Upper lobe of left lung (tissue), 6 donors: ENCODE results near the gene CLGN. TPM values are rescaled to one million over a fixed set of nuclear protein-coding genes. Genes with fewer than 3 reads are reported as not detected.

ENCODE experiments used
- ATAC-seq, 2 donors: fragments of 200-7000 bp; cut with Tn5 transposase; one replicate each; pipeline ENCODE4 v1.9.1; 2022; ENCODE audit warnings: mild to moderate bottlenecking in 2 of 2, moderate library complexity in 2 of 2; ENCODE audit not compliant: low FRiP score in 2 of 2
- DNase-seq, 2 donors: peaks; one replicate each; pipeline ENCODE4 v3.0.0-alpha.2; 2019 to 2020
- H3K27ac ChIP-seq, 4 donors: fragments of 200-600 bp; sonication (generic); one replicate each; pipeline ENCODE4 v1.5.1; 2016 to 2019
- H3K27me3 ChIP-seq, 4 donors: fragments of 200-600 bp; sonication (generic); one replicate each; pipeline ENCODE4 v1.5.1; 2017 to 2019
- H3K36me3 ChIP-seq, 4 donors: fragments of 200-600 bp; sonication (generic); one replicate each; pipeline ENCODE4 v1.5.1; 2016 to 2019
- H3K4me1 ChIP-seq, 4 donors: fragments of 200-600 bp; sonication (generic); one replicate each; pipeline ENCODE4 v1.5.1; 2018 to 2019
- H3K4me3 ChIP-seq, 4 donors: fragments of 200-600 bp; sonication (generic); one replicate each; pipeline ENCODE4 v1.5.1; 2017 to 2019; ENCODE audit warnings: mild to moderate bottlenecking in 2 of 4, moderate library complexity in 1 of 4
- H3K9me3 ChIP-seq, 4 donors: fragments of 200-600 bp; sonication (generic); one replicate each; pipeline ENCODE4 v1.5.1; 2018 to 2019
- CTCF ChIP-seq, 6 experiments: fragments of 450-650 bp in 4 of 6; fragments of 200-600 bp in 2 of 6; sonication (generic) in 2 of 6; IDR thresholded peaks; one replicate each; pipeline ENCODE4 v1.5.1; 2016 to 2019; ENCODE audit warnings: antibody characterized with exemption in 6 of 6
- EP300 ChIP-seq, 4 donors: sonication (generic); formaldehyde crosslinking; IDR thresholded peaks; one replicate each; pipeline ENCODE4 v1.5.1; 2017; ENCODE audit warnings: antibody characterized with exemption in 4 of 4, control low read depth in 2 of 4
- POLR2A ChIP-seq, 4 donors: fragments of 450-650 bp; IDR thresholded peaks; one replicate each; pipeline ENCODE4 v1.5.1; 2016 to 2017; ENCODE audit warnings: antibody characterized with exemption in 4 of 4, mild to moderate bottlenecking in 2 of 4
- POLR2AphosphoS5 ChIP-seq, 2 donors: sonication (generic); formaldehyde crosslinking; IDR thresholded peaks; one replicate each; pipeline ENCODE4 v1.5.1; 2017; ENCODE audit warnings: antibody characterized with exemption in 2 of 2
- WGBS, 2 donors: methylation state at CpG; one replicate each; pipeline ENCODE4 v1.1.5; 2017 to 2018; 5-methylcytosine and 5-hydroxymethylcytosine counted together
- total RNA-seq, 6 donors: library from RNA; depleted of rRNA in 4 of 6; stranded (reverse); fragments of >200 nt in 4 of 6; gene quantifications; one replicate each; pipeline versions ENCODE4 v1.1.0 to v1.2.1, GENCODE V29; 2016 to 2021
- donor health status: DM: no; HTN: no; CAD: no; lungs with moderate emphysema.
- donor health status: DM: no; HTN: yes; CAD: no; lungs with severe emphysema.

Gene CLGN
- total RNA-seq, 6 donors from 2014 or later: 0.20 to 2.9 (median 0.47) TPM; not detected in 2

GRCh38 chr4:140344101-140344500 is 83.3 kb downstream of the CLGN start:
- peaks cover 0 to 7% (median 2%) of the 10 kb centered on the region in 4 donors for H3K4me1 ChIP-seq
- no peak for DNase-seq
- 75 to 86% methylated on average over 3 of the region's 3 CpGs for WGBS, 2 donors

GRCh38 chr4:140343303-140343702 is 84.1 kb downstream of the CLGN start:
- peak; percentile 70 to 80 for ATAC-seq
- peak overlapping the region in 1 of 4 donors; percentile 31 for H3K27ac ChIP-seq

More at GRCh38 chr4:140344101-140344500, 83.3 kb downstream of the CLGN start:
- no peak overlapping the region for H3K4me3 ChIP-seq
- H3K27ac ChIP-seq: no peak overlapping the region
- ATAC-seq: peak in 1 of 2 donors; percentile 49
- no peaks in the 10 kb centered on the region for H3K9me3 ChIP-seq
- H3K36me3 ChIP-seq: no peaks in the 10 kb centered on the region
- H3K27me3 ChIP-seq: no peaks in the 10 kb centered on the region
- TF ChIP-seq EP300 (IDR thresholded peaks at IDR 0.05) (no peak), POLR2A (IDR thresholded peaks at IDR 0.05) (no peak), CTCF (IDR thresholded peaks at IDR 0.05) (no peak)

GRCh38 chr4:140342620-140343019 is 84.8 kb downstream of the CLGN start:
- Histone ChIP-seq H3K9me3 (no peaks in the 10 kb centered on the region), H3K4me1 (peaks cover 0 to 7% (median 2%) of the 10 kb centered on the region in 4 donors), H3K36me3 (no peaks in the 10 kb centered on the region), H3K4me3 (no peak overlapping the region), H3K27me3 (no peaks in the 10 kb centered on the region), H3K27ac (no peak overlapping the region)
- no peak for ATAC-seq
- TF ChIP-seq POLR2AphosphoS5 (IDR thresholded peaks at IDR 0.05) (no peak), POLR2A (IDR thresholded peaks at IDR 0.05) (no peak), CTCF (IDR thresholded peaks at IDR 0.05) (no peak), EP300 (IDR thresholded peaks at IDR 0.05) (no peak)
- 82 to 83% methylated on average over 1 of the region's 1 CpG for WGBS, 2 donors
- DNase-seq: no peak

More at GRCh38 chr4:140343303-140343702, 84.1 kb downstream of the CLGN start:
- Histone ChIP-seq H3K4me3 (no peak overlapping the region), H3K4me1 (peaks cover 0 to 7% (median 2%) of the 10 kb centered on the region in 4 donors), H3K9me3 (no peaks in the 10 kb centered on the region), H3K36me3 (no peaks in the 10 kb centered on the region), H3K27me3 (no peaks in the 10 kb centered on the region)
- TF ChIP-seq EP300 (IDR thresholded peaks at IDR 0.05) (no peak), POLR2AphosphoS5 (IDR thresholded peaks at IDR 0.05) (peak in 1 of 2 donors; percentile 29), CTCF (IDR thresholded peaks at IDR 0.05) (no peak)
- peak; percentile 17 to 75 for DNase-seq
- WGBS, 2 donors: 8 to 10% methylated on average over 5 of the region's 5 CpGs

Other genes with a start within 250 kb of the CLGN start
- 10 to 100 TPM in 5 of 6 donors, 1 to 10 TPM in 1; 2.8 to 55.2 (median 33.2) TPM for gene SCOC, start 54.0 kb downstream of the CLGN start, total RNA-seq
- gene MGAT4D, start 70.6 kb upstream of the CLGN start, total RNA-seq: under 1 TPM in 1 of 6 donors, not detected in 5; 0.79 TPM
- 10 to 100 TPM; 15.7 to 28.3 (median 18.2) TPM for gene ELMOD2, start 96.5 kb upstream of the CLGN start, total RNA-seq
- not detected for gene UCP1, start 141.3 kb upstream of the CLGN start, total RNA-seq